ENCODE measurements around the gene RUFY4. TPM values are rescaled to one million over a fixed set of nuclear protein-coding genes. Genes with fewer than 3 reads are reported as not detected.

Gene RUFY4
- total RNA-seq, 4 donors from 2014 or later, result 0.07 TPM; not detected in 3

DNA sequence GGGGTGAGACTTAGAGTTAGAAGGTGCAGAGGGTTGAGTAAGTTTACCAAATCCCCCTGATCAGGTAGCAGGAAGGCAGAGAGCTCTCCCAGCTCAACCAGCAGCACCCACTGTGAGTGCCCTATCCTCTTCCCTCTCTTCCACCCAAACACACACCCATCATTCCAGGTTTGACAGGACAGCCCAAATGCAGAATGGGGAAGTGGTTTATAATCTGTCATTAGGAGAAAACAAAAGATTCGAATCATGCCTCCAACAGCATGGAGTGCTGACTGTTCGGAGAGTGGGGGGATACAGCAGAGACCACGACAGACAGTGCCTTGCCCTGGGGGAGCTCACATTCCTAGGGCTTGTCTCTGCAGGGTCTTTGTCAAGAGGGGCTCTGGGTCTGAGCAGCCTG, 68.5 kb downstream of the RUFY4 start:
- TF ChIP-seq POLR2A (IDR thresholded peaks at IDR 0.05), result no peak
- TF ChIP-seq, protein P1, sequence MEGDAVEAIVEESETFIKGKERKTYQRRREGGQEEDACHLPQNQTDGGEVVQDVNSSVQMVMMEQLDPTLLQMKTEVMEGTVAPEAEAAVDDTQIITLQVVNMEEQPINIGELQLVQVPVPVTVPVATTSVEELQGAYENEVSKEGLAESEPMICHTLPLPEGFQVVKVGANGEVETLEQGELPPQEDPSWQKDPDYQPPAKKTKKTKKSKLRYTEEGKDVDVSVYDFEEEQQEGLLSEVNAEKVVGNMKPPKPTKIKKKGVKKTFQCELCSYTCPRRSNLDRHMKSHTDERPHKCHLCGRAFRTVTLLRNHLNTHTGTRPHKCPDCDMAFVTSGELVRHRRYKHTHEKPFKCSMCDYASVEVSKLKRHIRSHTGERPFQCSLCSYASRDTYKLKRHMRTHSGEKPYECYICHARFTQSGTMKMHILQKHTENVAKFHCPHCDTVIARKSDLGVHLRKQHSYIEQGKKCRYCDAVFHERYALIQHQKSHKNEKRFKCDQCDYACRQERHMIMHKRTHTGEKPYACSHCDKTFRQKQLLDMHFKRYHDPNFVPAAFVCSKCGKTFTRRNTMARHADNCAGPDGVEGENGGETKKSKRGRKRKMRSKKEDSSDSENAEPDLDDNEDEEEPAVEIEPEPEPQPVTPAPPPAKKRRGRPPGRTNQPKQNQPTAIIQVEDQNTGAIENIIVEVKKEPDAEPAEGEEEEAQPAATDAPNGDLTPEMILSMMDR (IDR thresholded peaks at IDR 0.05), result no peak

DNA sequence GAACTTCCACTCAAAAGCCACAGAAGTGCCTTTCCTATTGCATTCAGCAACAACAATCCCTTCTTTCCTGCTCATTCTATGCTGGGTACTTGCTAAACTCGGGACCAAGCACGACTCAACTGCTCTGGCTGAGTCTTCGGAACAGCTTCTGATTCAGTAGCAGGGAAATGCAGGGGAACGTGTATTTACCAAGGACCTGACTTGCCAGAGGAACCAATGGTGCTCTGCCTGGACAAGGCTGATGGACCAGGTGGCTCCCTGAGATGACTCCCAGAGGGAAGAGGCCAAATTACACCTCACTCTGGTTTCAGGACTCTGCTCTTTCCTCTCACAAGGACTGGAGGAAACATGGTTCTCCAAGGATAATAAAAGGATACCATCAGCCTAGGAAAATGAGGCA, 69.0 kb downstream of the RUFY4 start:
- Histone ChIP-seq H3K27ac (no peak overlapping the region), H3K36me3 (no peaks in the 10 kb centered on the region), H3K9me3 (no peaks in the 10 kb centered on the region), H3K4me3 (no peak overlapping the region), H3K4me1 (no peaks in the 10 kb centered on the region), H3K27me3 (no peaks in the 10 kb centered on the region)
- DNase-seq, result no peak
- TF ChIP-seq, protein P1 (IDR thresholded peaks at IDR 0.05), result no peak
- no peak for TF ChIP-seq POLR2A (IDR thresholded peaks at IDR 0.05)
- intact Hi-C loops (cut with DNase I; ENCODE audit: low total_unique reads), result no loop called here

More for the DNA sequence above, 68.5 kb downstream of the RUFY4 start:
- Histone ChIP-seq H3K27ac (no peak overlapping the region), H3K36me3 (no peaks in the 10 kb centered on the region), H3K4me1 (no peaks in the 10 kb centered on the region), H3K9me3 (no peaks in the 10 kb centered on the region), H3K4me3 (no peak overlapping the region), H3K27me3 (no peaks in the 10 kb centered on the region)
- intact Hi-C loops (cut with DNase I; ENCODE audit: low total_unique reads), result no loop called here
- DNase-seq, result no peak

Other genes with a start within 250 kb of the RUFY4 start
- gene TNS1, start 66.3 kb upstream of the RUFY4 start, total RNA-seq, result 1,000 to 10,000 TPM in 1 of 4 donors, 100 to 1,000 TPM in 3; 144 to 1,338 (median 313) TPM
- under 1 TPM in 2 of 4 donors, not detected in 2; 0.07 to 0.91 TPM for gene CXCR2, start 56.8 kb downstream of the RUFY4 start, total RNA-seq
- gene CXCR1, start 97.7 kb downstream of the RUFY4 start, total RNA-seq, result under 1 TPM in 1 of 4 donors, not detected in 3; 0.18 TPM
- gene ARPC2, start 147.9 kb downstream of the RUFY4 start, total RNA-seq, result 100 to 1,000 TPM in 3 of 4 donors, 10 to 100 TPM in 1; 87.9 to 162 (median 159) TPM
- 1 to 10 TPM in 1 of 4 donors, under 1 TPM in 2, not detected in 1; 0.29 to 1.0 (median 0.91) TPM for gene GPBAR1, start 191.8 kb downstream of the RUFY4 start, total RNA-seq
- 100 to 1,000 TPM in 3 of 4 donors, 10 to 100 TPM in 1; 79.6 to 160 (median 134) TPM for gene AAMP, start 200.9 kb downstream of the RUFY4 start, total RNA-seq
- gene PNKD, start 201.3 kb downstream of the RUFY4 start, total RNA-seq, result 10 to 100 TPM; 11.8 to 47.8 (median 31.7) TPM
- gene TMBIM1, start 223.2 kb downstream of the RUFY4 start, total RNA-seq, result 100 to 1,000 TPM; 112 to 166 (median 120) TPM